Spinal cord (tissue), 10 donors: ENCODE measurements around the gene TMEM126B. TPM values are rescaled to one million over a fixed set of nuclear protein-coding genes. Genes with fewer than 3 reads are reported as not detected.

Experiments
- DNase-seq, 6 donors: peaks; one replicate each; pipeline versions ENCODE4 v3.0.0 to v3.0.0-alpha.2; 2013 to 2015; ENCODE audit warnings: low spot score in 6 of 6, low read depth in 4 of 6
- H3K27ac ChIP-seq: one replicate; pipeline ENCODE4 v1.5.1; 2013; ENCODE audit warnings: low read depth, low read length, control low read depth
- H3K27me3 ChIP-seq: one replicate; pipeline ENCODE4 v1.6.1; 2013; ENCODE audit warnings: low read length; ENCODE audit not compliant: control insufficient read depth, insufficient read depth
- H3K36me3 ChIP-seq: one replicate; pipeline ENCODE4 v1.6.1; 2013; ENCODE audit warnings: low read length; ENCODE audit not compliant: control insufficient read depth, insufficient read depth
- H3K4me1 ChIP-seq: one replicate; pipeline ENCODE4 v1.6.1; 2013; ENCODE audit warnings: low read length; ENCODE audit not compliant: control insufficient read depth, insufficient read depth
- H3K4me3 ChIP-seq: one replicate; pipeline ENCODE4 v1.5.1; 2013; ENCODE audit warnings: low read depth, low read length, control low read depth
- H3K9me3 ChIP-seq: one replicate; pipeline ENCODE4 v1.6.1; 2013; ENCODE audit warnings: low read length; ENCODE audit not compliant: control insufficient read depth, insufficient read depth
- WGBS: methylation state at CpG from one replicate; pipeline ENCODE4 v1.1.5; 2013; ENCODE audit warnings: missing lambda C conversion rate; ENCODE audit not compliant: insufficient coverage; 5-methylcytosine and 5-hydroxymethylcytosine counted together
- long read RNA-seq, 4 donors: transcript quantifications; one replicate each; lab custom pipeline, GENCODE V29; 2026
- polyA plus RNA-seq, 2 donors: library from polyadenylated mRNA; unstranded; fragments of 120-200 nt; gene quantifications; one replicate each; pipeline ENCODE4 v1.2.1, GENCODE V29; 2013; ENCODE audit not compliant: insufficient read length in 2 of 2
- total RNA-seq, 2 donors: library from RNA; depleted of rRNA in 1 of 2; stranded (reverse); fragments of 120-200 nt in 1 of 2; fragments of >200 nt in 1 of 2; gene quantifications; one replicate each; pipeline versions ENCODE4 v1.2.3 to v1.2.4, GENCODE V29; 2013 to 2014
- donor health status: healthy.

TMEM126B gene
- total RNA-seq = 10 to 100 TPM; 68.4 to 70.9 TPM
- polyA plus RNA-seq = 10 to 100 TPM; 63.1 to 63.3 TPM
- long read RNA-seq, donor 1, transcript TMEM126B-202 (6 exons, 1,210 nt) = minor isoform, 14 of 39 reads
- long read RNA-seq, donor 1, transcript TMEM126B-201 (5 exons, 989 nt) = major isoform, 18 of 39 reads
- long read RNA-seq, donor 1, transcript TMEM126B-203 (4 exons, 853 nt) = minor isoform, 5 of 39 reads
- long read RNA-seq, donor 1, partial matches to known transcripts = 0 of 39 reads
- long read RNA-seq, donor 1, other reads (novel, unspliced or antisense) = 0 of 39 reads
- long read RNA-seq, donor 2, partial matches to known transcripts = 0 of 8 reads
- long read RNA-seq, donor 2, other reads (novel, unspliced or antisense) = 0 of 8 reads
- long read RNA-seq, donor 3, transcript TMEM126B-201 (5 exons, 989 nt) = minor isoform, 8 of 20 reads
- long read RNA-seq, donor 3, transcript TMEM126B-202 (6 exons, 1,210 nt) = major isoform, 9 of 20 reads
- long read RNA-seq, donor 3, partial matches to known transcripts = 0 of 20 reads
- long read RNA-seq, donor 3, other reads (novel, unspliced or antisense) = 0 of 20 reads
- long read RNA-seq, donor 4, transcript TMEM126B-211 (4 exons, 1,273 nt) = minor isoform, 7 of 83 reads
- long read RNA-seq, donor 4, transcript TMEM126B-201 (5 exons, 989 nt) = major isoform, 42 of 83 reads
- long read RNA-seq, donor 4, transcript TMEM126B-202 (6 exons, 1,210 nt) = minor isoform, 23 of 83 reads
- long read RNA-seq, donor 4, partial matches to known transcripts = 5 of 83 reads
- long read RNA-seq, donor 4, other reads (novel, unspliced or antisense) = 0 of 83 reads

GRCh38 chr11:85627998-85628770 lies at the start of gene TMEM126B:
Gene TMEM126B (plus strand): TSS chr11:85628593. CDS start chr11:85628608, 15 bp downstream.
- Histone ChIP-seq H3K27ac (peak within 1 kb of the TSS; percentile 99), H3K36me3 (no peaks in the 10 kb centered on the region), H3K4me3 (peak within 1 kb of the TSS; percentile 84), H3K4me1 (no peaks in the 10 kb centered on the region), H3K27me3 (no peaks in the 10 kb centered on the region), H3K9me3 (no peaks in the 10 kb centered on the region)
- 0% methylated on average over 40 of the region's 41 CpGs for WGBS
- peak; percentile 92 to 99 (median 94) for DNase-seq

- Histone ChIP-seq H3K9me3 (no peaks in the 10 kb centered on the region), H3K4me1 (no peaks in the 10 kb centered on the region), H3K36me3 (no peaks in the 10 kb centered on the region), H3K27ac (no peak overlapping the region), H3K27me3 (no peaks in the 10 kb centered on the region), H3K4me3 (no peak overlapping the region)
- DNase-seq = no peak
- 95% methylated on average over 2 of the region's 2 CpGs for WGBS
Observed at GRCh38 chr11:85582111-85582510, 46.3 kb upstream of the TMEM126B start.

GRCh38 chr11:85589373-85589772 lies 39.0 kb upstream of the TMEM126B start:
- Histone ChIP-seq H3K9me3 (peaks cover 2% of the 10 kb centered on the region), H3K27me3 (no peaks in the 10 kb centered on the region), H3K27ac (no peak overlapping the region), H3K4me1 (no peaks in the 10 kb centered on the region), H3K36me3 (no peaks in the 10 kb centered on the region), H3K4me3 (no peak overlapping the region)
- 88% methylated on average over 2 of the region's 3 CpGs for WGBS
- DNase-seq = no peak

GRCh38 chr11:85590848-85591483 lies 37.4 kb upstream of the TMEM126B start:
- no peaks in the 10 kb centered on the region for H3K4me1 ChIP-seq
- no peak overlapping the region for H3K4me3 ChIP-seq
- no peak overlapping the region for H3K27ac ChIP-seq
- 92% methylated on average over 3 of the region's 4 CpGs for WGBS
- H3K27me3 ChIP-seq = no peaks in the 10 kb centered on the region
- peaks cover 2% of the 10 kb centered on the region for H3K9me3 ChIP-seq
- H3K36me3 ChIP-seq = no peaks in the 10 kb centered on the region
- DNase-seq = peak; percentile 10 to 89 (median 16)

GRCh38 chr11:85595285-85595884 lies 33.0 kb upstream of the TMEM126B start:
- H3K27me3 ChIP-seq = no peaks in the 10 kb centered on the region
- peak; percentile 7 to 87 (median 40) for DNase-seq
- peak overlapping the region; percentile 5 for H3K4me3 ChIP-seq
- no peaks in the 10 kb centered on the region for H3K4me1 ChIP-seq
- H3K27ac ChIP-seq = no peak overlapping the region
- H3K9me3 ChIP-seq = no peaks in the 10 kb centered on the region
- no peaks in the 10 kb centered on the region for H3K36me3 ChIP-seq

GRCh38 chr11:85596886-85597285 lies 31.5 kb upstream of the TMEM126B start:
- no CpG with 5 or more reads among the region's 2 CpGs for WGBS
- Histone ChIP-seq H3K36me3 (no peaks in the 10 kb centered on the region), H3K4me3 (no peak overlapping the region), H3K27ac (no peak overlapping the region), H3K9me3 (no peaks in the 10 kb centered on the region), H3K27me3 (no peaks in the 10 kb centered on the region), H3K4me1 (no peaks in the 10 kb centered on the region)
- DNase-seq = no peak

GRCh38 chr11:85599083-85599482 lies 29.3 kb upstream of the TMEM126B start:
- no peak overlapping the region for H3K27ac ChIP-seq
- WGBS = 75% methylated on average over 5 of the region's 5 CpGs
- no peaks in the 10 kb centered on the region for H3K9me3 ChIP-seq
- H3K27me3 ChIP-seq = no peaks in the 10 kb centered on the region
- H3K36me3 ChIP-seq = no peaks in the 10 kb centered on the region
- no peak for DNase-seq
- H3K4me3 ChIP-seq = no peak overlapping the region
- no peaks in the 10 kb centered on the region for H3K4me1 ChIP-seq

- no CpG with 5 or more reads among the region's 2 CpGs for WGBS
Observed at GRCh38 chr11:85602526-85603213, 25.7 kb upstream of the TMEM126B start.

More at GRCh38 chr11:85602526-85603213, 25.7 kb upstream of the TMEM126B start:
- DNase-seq = no peak
- H3K4me3 ChIP-seq = no peak overlapping the region
- H3K27ac ChIP-seq = no peak overlapping the region
- H3K9me3 ChIP-seq = no peaks in the 10 kb centered on the region
- H3K4me1 ChIP-seq = no peaks in the 10 kb centered on the region
- no peaks in the 10 kb centered on the region for H3K36me3 ChIP-seq
- no peaks in the 10 kb centered on the region for H3K27me3 ChIP-seq
